WI38 (cell line): Measurements from ENCODE around the gene CEP104.

Source experiments
- H3K4me3 ChIP-seq: 2 replicates; pipeline ENCODE4 v1.5.1; 2011; ENCODE audit warnings: low read depth, mild to moderate bottlenecking, control low read depth, low read length
- CTCF ChIP-seq: IDR thresholded peaks from 2 replicates; pipeline ENCODE4 v1.5.1; 2012; ENCODE audit warnings: low read depth, mild to moderate bottlenecking, control low read depth, low read length

CEP104 gene

GRCh38 chr1:3837200-3837599 lies 19.8 kb downstream of the CEP104 start:
- no peak for TF ChIP-seq CTCF
- no peak overlapping the region for H3K4me3 ChIP-seq

- TF ChIP-seq CTCF, result no peak
- H3K4me3 ChIP-seq, result no peak overlapping the region
Measured at GRCh38 chr1:3836421-3836820, 20.6 kb downstream of the CEP104 start.

GRCh38 chr1:3834701-3835100 lies 22.3 kb downstream of the CEP104 start:
- no peak overlapping the region for H3K4me3 ChIP-seq
- no peak for TF ChIP-seq CTCF

- H3K4me3 ChIP-seq, result no peak overlapping the region
- TF ChIP-seq CTCF, result no peak
Measured at GRCh38 chr1:3831689-3832088, 25.3 kb downstream of the CEP104 start.

GRCh38 chr1:3828391-3828790 lies 28.6 kb downstream of the CEP104 start:
- TF ChIP-seq CTCF, result no peak

GRCh38 chr1:3827813-3828307 lies 29.2 kb downstream of the CEP104 start:
- TF ChIP-seq CTCF, result no peak
- no peak overlapping the region for H3K4me3 ChIP-seq

More at GRCh38 chr1:3828391-3828790, 28.6 kb downstream of the CEP104 start:
- no peak overlapping the region for H3K4me3 ChIP-seq

- H3K4me3 ChIP-seq, result no peak overlapping the region
- no peak for TF ChIP-seq CTCF
Measured at GRCh38 chr1:3825356-3825755, 31.7 kb downstream of the CEP104 start.
